IMR-90 (cell line): Measurements from ENCODE around the gene ZNF862. TPM values are rescaled to one million over a fixed set of nuclear protein-coding genes. Genes with fewer than 3 reads are reported as not detected.

Experiments
- ATAC-seq: fragments of 200-7000 bp; cut with Tn5 transposase; 2 replicates; pipeline ENCODE4 v1.9.1; 2020; ENCODE audit warnings: low read depth, mild to moderate bottlenecking, moderate library complexity
- BruUV-seq: library from RNA; stranded (reverse); fragments of 400-500 nt; replicated peaks from 2 replicates; lab custom pipeline; 2021; lab: Mats Ljungman, UMichigan
- CTCF ChIA-PET: fragments of 300-600 bp; formaldehyde crosslinking; extraction: SDS; loops from one replicate; lab custom pipeline; 2021; ENCODE audit warnings: antibody characterized with exemption; lab: Yijun Ruan, JAX
- POLR2A ChIA-PET: fragments of 300-600 bp; sonication (Branson Sonifier 250); formaldehyde crosslinking; loops from one replicate; lab custom pipeline; 2022; ENCODE audit warnings: antibody characterized with exemption; ENCODE audit not compliant: unreplicated experiment; lab: Charles Lee
- DNase-seq: peaks from one replicate; pipeline ENCODE4 v3.0.0; 2013
- H2AFZ ChIP-seq: replicated peaks from 2 replicates; pipeline ENCODE3; 2013; ENCODE audit warnings: low read length, mild to moderate bottlenecking; ENCODE audit not compliant: poor library complexity
- H2AK5ac ChIP-seq: 2 replicates; pipeline ENCODE4 v1.6.1; 2013; ENCODE audit warnings: low read depth, low read length, inconsistent platforms
- H2AK9ac ChIP-seq: replicated peaks from 2 replicates; pipeline ENCODE3; 2013; ENCODE audit warnings: mild to moderate bottlenecking, low read depth, low read length, moderate library complexity; ENCODE audit not compliant: poor library complexity
- H2BK120ac ChIP-seq: 2 replicates; pipeline ENCODE4 v1.6.1; 2013; ENCODE audit warnings: low read depth, low read length, inconsistent platforms
- H2BK15ac ChIP-seq: 3 replicates; pipeline ENCODE4 v1.6.1; 2013; ENCODE audit warnings: low read depth, low read length, inconsistent platforms
- H2BK20ac ChIP-seq: 2 replicates; pipeline ENCODE4 v1.6.1; 2013; ENCODE audit warnings: low read depth, mild to moderate bottlenecking, inconsistent platforms, low read length, moderate library complexity
- H2BK5ac ChIP-seq: 2 replicates; pipeline ENCODE4 v1.6.1; 2013; ENCODE audit warnings: mild to moderate bottlenecking, low read depth, low read length, inconsistent platforms; ENCODE audit not compliant: poor library complexity, severe bottlenecking
- H3K14ac ChIP-seq: replicated peaks from 2 replicates; pipeline ENCODE4 v1.6.1; 2013; ENCODE audit warnings: low read depth, low read length, inconsistent platforms
- H3K18ac ChIP-seq: 2 replicates; pipeline ENCODE4 v1.6.1; 2013; ENCODE audit warnings: low read depth, low read length, control low read depth
- H3K23ac ChIP-seq: 2 replicates; pipeline ENCODE4 v1.6.1; 2013; ENCODE audit warnings: low read depth, low read length, inconsistent platforms
- H3K27ac ChIP-seq: 2 replicates; pipeline ENCODE4 v1.5.1; 2013; ENCODE audit warnings: mild to moderate bottlenecking, control low read depth, low read length; ENCODE audit not compliant: insufficient read depth
- H3K27me3 ChIP-seq: 2 replicates; pipeline ENCODE4 v1.6.1; 2013; ENCODE audit warnings: low read length; ENCODE audit not compliant: control insufficient read depth, insufficient read depth
- H3K36me3 ChIP-seq: 2 replicates; pipeline ENCODE4 v1.6.1; 2013; ENCODE audit warnings: low read length, mixed read lengths; ENCODE audit not compliant: control insufficient read depth, insufficient read depth
- H3K4ac ChIP-seq: 2 replicates; pipeline ENCODE4 v1.6.1; 2013; ENCODE audit warnings: low read depth, low read length, inconsistent platforms
- H3K4me1 ChIP-seq: 2 replicates; pipeline ENCODE4 v1.6.1; 2013; ENCODE audit warnings: low read length, mixed read lengths; ENCODE audit not compliant: control insufficient read depth, insufficient read depth
- H3K4me2 ChIP-seq: 2 replicates; pipeline ENCODE4 v1.6.1; 2013; ENCODE audit warnings: low read depth, mild to moderate bottlenecking, control low read depth, low read length, moderate library complexity
- H3K4me3 ChIP-seq: 2 replicates; pipeline ENCODE4 v1.5.1; 2013; ENCODE audit warnings: low read depth, mild to moderate bottlenecking, control low read depth, low read length, moderate library complexity; ENCODE audit not compliant: insufficient read depth
- H3K56ac ChIP-seq: 2 replicates; pipeline ENCODE4 v1.6.1; 2013; ENCODE audit warnings: low read length, inconsistent platforms; ENCODE audit not compliant: insufficient read depth; ENCODE audit errors: extremely low read depth
- H3K79me1 ChIP-seq, 2 experiments: 2 replicates each; pipeline ENCODE4 v1.6.1; 2013; ENCODE audit warnings: low read length in 2 of 2, inconsistent platforms in 1 of 2, low read depth in 1 of 2
- H3K9ac ChIP-seq: 2 replicates; pipeline ENCODE4 v1.6.1; 2013; ENCODE audit warnings: low read depth, low read length, control low read depth
- H3K9me1 ChIP-seq: 2 replicates; pipeline ENCODE4 v1.6.1; 2013; ENCODE audit warnings: low read length, inconsistent platforms; ENCODE audit not compliant: insufficient read depth
- H3K9me3 ChIP-seq: 2 replicates; pipeline ENCODE4 v1.6.1; 2013; ENCODE audit warnings: low read length; ENCODE audit not compliant: control insufficient read depth, insufficient read depth
- H4K20me1 ChIP-seq: 2 replicates; pipeline ENCODE4 v1.6.1; 2013; ENCODE audit warnings: low read length, inconsistent platforms; ENCODE audit not compliant: insufficient read depth
- H4K5ac ChIP-seq: 2 replicates; pipeline ENCODE4 v1.6.1; 2013; ENCODE audit warnings: mild to moderate bottlenecking, low read depth, low read length, control low read depth
- H4K8ac ChIP-seq, 2 experiments: 2 replicates each; pipeline ENCODE4 v1.6.1; 2013; ENCODE audit warnings: low read depth in 2 of 2, low read length in 2 of 2, control low read depth in 1 of 2, inconsistent platforms in 1 of 2
- H4K91ac ChIP-seq: 2 replicates; pipeline ENCODE4 v1.6.1; 2013; ENCODE audit warnings: low read depth, low read length, inconsistent platforms; ENCODE audit not compliant: insufficient read depth
- CHD1 ChIP-seq: IDR thresholded peaks from 2 replicates; pipeline ENCODE4 v1.6.1; 2012; ENCODE audit warnings: low read depth, low read length, improper control_type of control experiment
- MAZ ChIP-seq: IDR thresholded peaks from 2 replicates; pipeline ENCODE4 v1.6.1; 2012; ENCODE audit warnings: low read depth, mild to moderate bottlenecking, low read length, improper control_type of control experiment, moderate library complexity, borderline replicate concordance
- NFE2L2 ChIP-seq: fragments of 150-350 bp; IDR thresholded peaks from 2 replicates; pipeline ENCODE4 v1.6.1; 2016; ENCODE audit warnings: low read depth, mild to moderate bottlenecking, low read length
- POLR2A ChIP-seq: IDR thresholded peaks from 2 replicates; pipeline ENCODE4 v1.6.1; 2012; ENCODE audit warnings: mild to moderate bottlenecking, low read depth, low read length
- SMC3 ChIP-seq: fragments of 150-350 bp; IDR thresholded peaks from 2 replicates; pipeline ENCODE4 v1.6.1; 2016; ENCODE audit warnings: low read depth, mild to moderate bottlenecking, antibody characterized with exemption, low read length, moderate library complexity
- WGBS, 2 experiments: methylation state at CpG; one replicate each; pipeline versions ENCODE4 v1.1.5 to v1.1.7; 2013; ENCODE audit warnings: missing lambda C conversion rate in 2 of 2; ENCODE audit not compliant: insufficient read length in 1 of 2; ENCODE audit errors: extremely low coverage in 2 of 2; 5-methylcytosine and 5-hydroxymethylcytosine counted together
- dilution Hi-C: fragments of 300-500 bp; cut with HindIII; formaldehyde crosslinking; loops from one replicate; pipeline ENCODE4 v1.14.3; 2018; ENCODE audit warnings: low sequenced_read_pairs; ENCODE audit not compliant: unreplicated experiment
- in situ Hi-C: fragments of 300-500 bp; cut with MboI; formaldehyde crosslinking; loops from 3 replicates; pipeline ENCODE4 v1.14.3; 2019; ENCODE audit warnings: low sequenced_read_pairs, inconsistent platforms, mixed read lengths
- intact Hi-C: fragments of 100-400 bp; cut with micrococcal nuclease; formaldehyde crosslinking; loops from 2 replicates; pipeline ENCODE4 v1.10.0; 2022
- polyA plus RNA-seq, 3 experiments: library from polyadenylated mRNA; depleted of rRNA; stranded (reverse); fragments of >200 nt; gene quantifications; 2 replicates each; pipeline ENCODE4 v1.2.3, GENCODE V29; 2012; ENCODE audit warnings: low replicate concordance in 1 of 3
- total RNA-seq: library from RNA; depleted of rRNA; stranded (reverse); fragments of >200 nt; gene quantifications from 2 replicates; pipeline ENCODE4 v1.2.3, GENCODE V29; 2012
- TF ChIP-seq, protein P1 (sequence below): conservative IDR thresholded peaks from 2 replicates; pipeline ENCODE4 v1.5.1; 2012; ENCODE audit warnings: mild to moderate bottlenecking, low read depth, low read length, improper control_type of control experiment

The ZNF862 gene
- total and polyA plus RNA-seq, 2 of the 4 experiments (the other 2 are of a cell fraction): 5.9 to 10.8 TPM

DNA sequence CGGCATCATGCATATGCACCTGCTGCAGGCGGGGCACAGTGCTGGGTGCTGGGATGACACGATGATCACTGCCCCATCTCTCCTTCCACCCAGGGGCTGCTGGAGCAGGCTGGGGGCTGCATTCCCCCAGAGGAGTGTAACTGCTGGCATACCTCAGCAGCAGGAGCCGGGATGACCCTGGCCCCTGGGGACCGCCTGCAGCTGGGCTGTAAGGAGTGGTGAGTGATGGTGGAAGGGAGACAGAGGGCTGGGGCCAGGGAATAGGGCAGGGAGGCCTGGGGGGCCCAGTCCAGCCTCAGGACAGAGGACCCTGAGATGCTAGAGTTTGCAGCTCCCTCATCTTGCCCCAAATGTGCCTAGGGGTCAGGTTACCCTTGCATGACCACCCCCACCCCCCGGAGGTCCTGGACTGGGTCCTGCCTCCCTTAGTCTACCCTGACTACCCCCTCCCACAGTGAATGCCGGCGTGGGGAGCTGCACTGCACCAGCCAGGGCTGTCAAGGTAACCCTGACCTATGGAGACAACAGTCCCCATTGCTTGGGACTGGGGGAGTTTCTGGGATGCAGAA, 14.5 kb upstream of the ZNF862 start:
- Histone ChIP-seq H4K8ac (no peak overlapping the region), H3K14ac (no peak overlapping the region), H4K5ac (no peak overlapping the region), H4K20me1 (no peaks in the 10 kb centered on the region), H3K9me1 (no peaks in the 10 kb centered on the region), H3K4ac (no peak overlapping the region), H2AK9ac (no peak overlapping the region), H4K91ac (no peak overlapping the region), H2BK15ac (no peak overlapping the region), H2BK120ac (no peak overlapping the region), H2BK20ac (no peak overlapping the region), H3K56ac (no peak overlapping the region), H3K27me3 (peaks cover 12% of the 10 kb centered on the region; the same call in 1 of the 2 replicates), H3K36me3 (no peaks in the 10 kb centered on the region), H3K9me3 (no peaks in the 10 kb centered on the region), H2AFZ (no peak overlapping the region), H3K79me1 (no peaks in the 10 kb centered on the region), H3K18ac (no peak overlapping the region), H3K27ac (no peak overlapping the region), H3K4me2 (no peak overlapping the region), H3K4me3 (no peak overlapping the region), H2BK5ac (no peak overlapping the region), H3K23ac (no peak overlapping the region), H3K9ac (no peak overlapping the region), H3K4me1 (no peaks in the 10 kb centered on the region), H2AK5ac (no peak overlapping the region)
- CTCF ChIA-PET: no interaction called here
- intact Hi-C loops: no loop called here
- TF ChIP-seq CHD1 (no peak), NFE2L2 (no peak), SMC3 (no peak), POLR2A (no peak), MAZ (no peak)
- TF ChIP-seq, protein P1, sequence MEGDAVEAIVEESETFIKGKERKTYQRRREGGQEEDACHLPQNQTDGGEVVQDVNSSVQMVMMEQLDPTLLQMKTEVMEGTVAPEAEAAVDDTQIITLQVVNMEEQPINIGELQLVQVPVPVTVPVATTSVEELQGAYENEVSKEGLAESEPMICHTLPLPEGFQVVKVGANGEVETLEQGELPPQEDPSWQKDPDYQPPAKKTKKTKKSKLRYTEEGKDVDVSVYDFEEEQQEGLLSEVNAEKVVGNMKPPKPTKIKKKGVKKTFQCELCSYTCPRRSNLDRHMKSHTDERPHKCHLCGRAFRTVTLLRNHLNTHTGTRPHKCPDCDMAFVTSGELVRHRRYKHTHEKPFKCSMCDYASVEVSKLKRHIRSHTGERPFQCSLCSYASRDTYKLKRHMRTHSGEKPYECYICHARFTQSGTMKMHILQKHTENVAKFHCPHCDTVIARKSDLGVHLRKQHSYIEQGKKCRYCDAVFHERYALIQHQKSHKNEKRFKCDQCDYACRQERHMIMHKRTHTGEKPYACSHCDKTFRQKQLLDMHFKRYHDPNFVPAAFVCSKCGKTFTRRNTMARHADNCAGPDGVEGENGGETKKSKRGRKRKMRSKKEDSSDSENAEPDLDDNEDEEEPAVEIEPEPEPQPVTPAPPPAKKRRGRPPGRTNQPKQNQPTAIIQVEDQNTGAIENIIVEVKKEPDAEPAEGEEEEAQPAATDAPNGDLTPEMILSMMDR: no peak
- POLR2A ChIA-PET: no interaction called here
- no TSS peak for BruUV-seq
- dilution Hi-C loops: no loop called here
- 83% methylated on average over 1 of the region's 8 CpGs; no CpG with 5 or more reads in 1 of the 2 experiments for WGBS, 2 experiments
- no peak for DNase-seq
- in situ Hi-C loops: no loop called here
- ATAC-seq: no peak
